CD4-positive, alpha-beta T cell (primary cell): ENCODE measurements around the gene ST3GAL5. TPM values are rescaled to one million over a fixed set of nuclear protein-coding genes. Genes with fewer than 3 reads are reported as not detected.

ENCODE experiments used
- ATAC-seq: fragments of 200-7000 bp; cut with Tn5 transposase; one replicate; pipeline ENCODE4 v1.10.0; 2022; ENCODE audit warnings: mild to moderate bottlenecking; ENCODE audit not compliant: poor library complexity
- CTCF ChIA-PET: fragments of 350-600 bp; sonication (Branson Sonifier 250); formaldehyde crosslinking; loops from one replicate; lab custom pipeline; 2021; ENCODE audit warnings: antibody characterized with exemption, inconsistent platforms; lab: Charles Lee
- POLR2A ChIA-PET: fragments of 350-600 bp; sonication (Branson Sonifier 250); formaldehyde crosslinking; loops from one replicate; lab custom pipeline; 2021; ENCODE audit warnings: antibody characterized with exemption, inconsistent platforms; lab: Charles Lee
- DNase-seq, 14 experiments: peaks; one replicate each; pipeline ENCODE4 v3.0.0-alpha.2; 2013 to 2020; ENCODE audit warnings: mixed read lengths in 2 of 14
- H3K27ac ChIP-seq, 2 donors: one replicate each; pipeline versions ENCODE4 v1.5.1 to v1.7.0; 2013; ENCODE audit warnings: low read length in 2 of 2, low read depth in 1 of 2, mild to moderate bottlenecking in 1 of 2
- H3K27me3 ChIP-seq, 2 experiments: 1 replicate in 1 of 2; 2 replicates in 1 of 2; pipeline versions ENCODE4 v1.6.1 to v1.7.0; 2013; ENCODE audit warnings: low read length in 2 of 2, control low read depth in 1 of 2, mild to moderate bottlenecking in 1 of 2, moderate library complexity in 1 of 2; ENCODE audit not compliant: insufficient read depth in 2 of 2, control insufficient read depth in 1 of 2
- H3K36me3 ChIP-seq: one replicate; pipeline ENCODE4 v1.6.1; 2013; ENCODE audit warnings: low read length, control low read depth; ENCODE audit not compliant: insufficient read depth
- H3K4me1 ChIP-seq: one replicate; pipeline ENCODE4 v1.6.1; 2013; ENCODE audit warnings: low read length, control low read depth; ENCODE audit not compliant: insufficient read depth
- H3K4me3 ChIP-seq: one replicate; pipeline ENCODE4 v1.5.1; 2013; ENCODE audit warnings: mild to moderate bottlenecking, low read length, moderate library complexity
- H3K9me3 ChIP-seq, 2 experiments: 1 replicate in 1 of 2; 2 replicates in 1 of 2; pipeline versions ENCODE4 v1.6.1 to v1.7.0; 2013; ENCODE audit warnings: low read length in 2 of 2, mild to moderate bottlenecking in 2 of 2, control low read depth in 1 of 2, moderate library complexity in 1 of 2; ENCODE audit not compliant: control insufficient read depth in 1 of 2, insufficient read depth in 1 of 2
- H3K27ac Mint-ChIP-seq: one replicate; pipeline ENCODE4 v1.8.0; 2020; ENCODE audit warnings: mixed read lengths
- H3K27me3 Mint-ChIP-seq: one replicate; pipeline ENCODE4 v1.8.0; 2021; ENCODE audit warnings: mixed read lengths
- H3K36me3 Mint-ChIP-seq: one replicate; pipeline ENCODE4 v1.8.0; 2021; ENCODE audit warnings: low read depth, mixed read lengths
- H3K4me1 Mint-ChIP-seq: one replicate; pipeline ENCODE4 v1.8.0; 2021; ENCODE audit warnings: low read depth, mixed read lengths
- H3K4me3 Mint-ChIP-seq: one replicate; pipeline ENCODE4 v1.8.0; 2020; ENCODE audit warnings: mild to moderate bottlenecking, mixed read lengths
- H3K9me3 Mint-ChIP-seq: one replicate; pipeline ENCODE4 v1.8.0; 2020; ENCODE audit warnings: mixed read lengths
- CTCF ChIP-seq: fragments of 200-600 bp; IDR thresholded peaks from one replicate; pipeline ENCODE4 v1.8.0; 2022; ENCODE audit warnings: antibody characterized with exemption, mild to moderate bottlenecking
- intact Hi-C, 2 experiments: fragments of 100-400 bp; cut with DNase I in 1 of 2; cut with micrococcal nuclease in 1 of 2; formaldehyde crosslinking; loops; one replicate each; pipeline versions ENCODE4 v1.15.1 to v1.9.0; 2023 to 2025; cut with DNase I, micrococcal nuclease
- total RNA-seq, 174 experiments: library from RNA in 2 of 174; stranded (reverse) in 2 of 174; gene quantifications; one replicate each; pipeline ENCODE4 v1.2.3 and lab custom pipeline; 2021 to 2026

ST3GAL5 gene
- total RNA-seq, 2 experiments from 2014 or later, result 76.7 to 77.8 TPM

GRCh38 chr2:85908506-85908905 lies 19.7 kb upstream of the ST3GAL5 start:
- Mint-ChIP-seq H3K4me1 (no peaks in the 10 kb centered on the region), H3K27me3 (no peaks in the 10 kb centered on the region), H3K36me3 (no peaks in the 10 kb centered on the region), H3K27ac (no peak overlapping the region), H3K9me3 (no peaks in the 10 kb centered on the region), H3K4me3 (no peak overlapping the region)
- H3K27ac ChIP-seq, result no peak overlapping the region
- intact Hi-C loops, result no loop called here
- POLR2A ChIA-PET, result no interaction called here
- H3K36me3 ChIP-seq, result no peaks in the 10 kb centered on the region
- no peaks in the 10 kb centered on the region for H3K9me3 ChIP-seq
- CTCF ChIA-PET, result no interaction called here
- no peaks in the 10 kb centered on the region for H3K4me1 ChIP-seq
- no peak for DNase-seq
- H3K27me3 ChIP-seq, result no peaks in the 10 kb centered on the region
- no peak overlapping the region for H3K4me3 ChIP-seq
- no peak for TF ChIP-seq CTCF
- ATAC-seq, result no peak

GRCh38 chr2:85907671-85908157 lies 18.9 kb upstream of the ST3GAL5 start:
- DNase-seq (no peak), ATAC-seq (no peak)
- Histone ChIP-seq H3K9me3 (no peaks in the 10 kb centered on the region), H3K4me1 (no peaks in the 10 kb centered on the region), H3K27me3 (no peaks in the 10 kb centered on the region), H3K27ac (no peak overlapping the region), H3K36me3 (no peaks in the 10 kb centered on the region), H3K4me3 (no peak overlapping the region)
- Mint-ChIP-seq H3K9me3 (no peaks in the 10 kb centered on the region), H3K4me1 (no peaks in the 10 kb centered on the region), H3K4me3 (no peak overlapping the region), H3K27me3 (no peaks in the 10 kb centered on the region), H3K36me3 (no peaks in the 10 kb centered on the region), H3K27ac (no peak overlapping the region)
- POLR2A ChIA-PET, result no interaction called here
- intact Hi-C loops, result no loop called here
- CTCF ChIA-PET, result no interaction called here
- TF ChIP-seq CTCF, result no peak

- H3K27ac Mint-ChIP-seq, result no peak overlapping the region
- H3K27me3 Mint-ChIP-seq, result no peaks in the 10 kb centered on the region
- no peak for TF ChIP-seq CTCF
Measured at GRCh38 chr2:85906748-85907147, 18.0 kb upstream of the ST3GAL5 start.

More at GRCh38 chr2:85906748-85907147, 18.0 kb upstream of the ST3GAL5 start:
- no peak for ATAC-seq
- Mint-ChIP-seq H3K36me3 (no peaks in the 10 kb centered on the region), H3K4me1 (no peaks in the 10 kb centered on the region), H3K9me3 (no peaks in the 10 kb centered on the region), H3K4me3 (no peak overlapping the region)
- H3K36me3 ChIP-seq, result no peaks in the 10 kb centered on the region
- H3K4me1 ChIP-seq, result no peaks in the 10 kb centered on the region
- no peak for DNase-seq
- no peaks in the 10 kb centered on the region for H3K9me3 ChIP-seq
- H3K4me3 ChIP-seq, result no peak overlapping the region
- H3K27ac ChIP-seq, result no peak overlapping the region
- H3K27me3 ChIP-seq, result no peaks in the 10 kb centered on the region
- POLR2A ChIA-PET, result interaction anchor here (0.5 to 0.6 kb wide), 2 partner anchors 9 to 18 kb away, joined by 3 to 4 read pairs; no protein-coding TSS in a partner anchor
- intact Hi-C loops, result no loop called here
- CTCF ChIA-PET, result no interaction called here
